IMR-90 (cell line): Measurements from ENCODE around the gene TPSD1. TPM values are rescaled to one million over a fixed set of nuclear protein-coding genes. Genes with fewer than 3 reads are reported as not detected.
A peak's percentile ranks its signal among the peaks of the same experiment; 100 is the strongest.

Experiments
- ATAC-seq: fragments of 200-7000 bp; cut with Tn5 transposase; 2 replicates; pipeline ENCODE4 v1.9.1; 2020; ENCODE audit warnings: low read depth, mild to moderate bottlenecking, moderate library complexity
- BruUV-seq: library from RNA; stranded (reverse); fragments of 400-500 nt; replicated peaks from 2 replicates; lab custom pipeline; 2021; lab: Mats Ljungman, UMichigan
- CTCF ChIA-PET: fragments of 300-600 bp; formaldehyde crosslinking; extraction: SDS; loops from one replicate; lab custom pipeline; 2021; ENCODE audit warnings: antibody characterized with exemption; lab: Yijun Ruan, JAX
- POLR2A ChIA-PET: fragments of 300-600 bp; sonication (Branson Sonifier 250); formaldehyde crosslinking; loops from one replicate; lab custom pipeline; 2022; ENCODE audit warnings: antibody characterized with exemption; ENCODE audit not compliant: unreplicated experiment; lab: Charles Lee
- DNase-seq: peaks from one replicate; pipeline ENCODE4 v3.0.0; 2013
- H2AFZ ChIP-seq: replicated peaks from 2 replicates; pipeline ENCODE3; 2013; ENCODE audit warnings: low read length, mild to moderate bottlenecking; ENCODE audit not compliant: poor library complexity
- H2AK5ac ChIP-seq: 2 replicates; pipeline ENCODE4 v1.6.1; 2013; ENCODE audit warnings: low read depth, low read length, inconsistent platforms
- H2AK9ac ChIP-seq: replicated peaks from 2 replicates; pipeline ENCODE3; 2013; ENCODE audit warnings: mild to moderate bottlenecking, low read depth, low read length, moderate library complexity; ENCODE audit not compliant: poor library complexity
- H2BK120ac ChIP-seq: 2 replicates; pipeline ENCODE4 v1.6.1; 2013; ENCODE audit warnings: low read depth, low read length, inconsistent platforms
- H2BK15ac ChIP-seq: 3 replicates; pipeline ENCODE4 v1.6.1; 2013; ENCODE audit warnings: low read depth, low read length, inconsistent platforms
- H2BK20ac ChIP-seq: 2 replicates; pipeline ENCODE4 v1.6.1; 2013; ENCODE audit warnings: low read depth, mild to moderate bottlenecking, inconsistent platforms, low read length, moderate library complexity
- H2BK5ac ChIP-seq: 2 replicates; pipeline ENCODE4 v1.6.1; 2013; ENCODE audit warnings: mild to moderate bottlenecking, low read depth, low read length, inconsistent platforms; ENCODE audit not compliant: poor library complexity, severe bottlenecking
- H3K14ac ChIP-seq: replicated peaks from 2 replicates; pipeline ENCODE4 v1.6.1; 2013; ENCODE audit warnings: low read depth, low read length, inconsistent platforms
- H3K18ac ChIP-seq: 2 replicates; pipeline ENCODE4 v1.6.1; 2013; ENCODE audit warnings: low read depth, low read length, control low read depth
- H3K23ac ChIP-seq: 2 replicates; pipeline ENCODE4 v1.6.1; 2013; ENCODE audit warnings: low read depth, low read length, inconsistent platforms
- H3K27ac ChIP-seq: 2 replicates; pipeline ENCODE4 v1.5.1; 2013; ENCODE audit warnings: mild to moderate bottlenecking, control low read depth, low read length; ENCODE audit not compliant: insufficient read depth
- H3K27me3 ChIP-seq: 2 replicates; pipeline ENCODE4 v1.6.1; 2013; ENCODE audit warnings: low read length; ENCODE audit not compliant: control insufficient read depth, insufficient read depth
- H3K36me3 ChIP-seq: 2 replicates; pipeline ENCODE4 v1.6.1; 2013; ENCODE audit warnings: low read length, mixed read lengths; ENCODE audit not compliant: control insufficient read depth, insufficient read depth
- H3K4ac ChIP-seq: 2 replicates; pipeline ENCODE4 v1.6.1; 2013; ENCODE audit warnings: low read depth, low read length, inconsistent platforms
- H3K4me1 ChIP-seq: 2 replicates; pipeline ENCODE4 v1.6.1; 2013; ENCODE audit warnings: low read length, mixed read lengths; ENCODE audit not compliant: control insufficient read depth, insufficient read depth
- H3K4me2 ChIP-seq: 2 replicates; pipeline ENCODE4 v1.6.1; 2013; ENCODE audit warnings: low read depth, mild to moderate bottlenecking, control low read depth, low read length, moderate library complexity
- H3K4me3 ChIP-seq: 2 replicates; pipeline ENCODE4 v1.5.1; 2013; ENCODE audit warnings: low read depth, mild to moderate bottlenecking, control low read depth, low read length, moderate library complexity; ENCODE audit not compliant: insufficient read depth
- H3K56ac ChIP-seq: 2 replicates; pipeline ENCODE4 v1.6.1; 2013; ENCODE audit warnings: low read length, inconsistent platforms; ENCODE audit not compliant: insufficient read depth; ENCODE audit errors: extremely low read depth
- H3K79me1 ChIP-seq, 2 experiments: 2 replicates each; pipeline ENCODE4 v1.6.1; 2013; ENCODE audit warnings: low read length in 2 of 2, inconsistent platforms in 1 of 2, low read depth in 1 of 2
- H3K9ac ChIP-seq: 2 replicates; pipeline ENCODE4 v1.6.1; 2013; ENCODE audit warnings: low read depth, low read length, control low read depth
- H3K9me1 ChIP-seq: 2 replicates; pipeline ENCODE4 v1.6.1; 2013; ENCODE audit warnings: low read length, inconsistent platforms; ENCODE audit not compliant: insufficient read depth
- H3K9me3 ChIP-seq: 2 replicates; pipeline ENCODE4 v1.6.1; 2013; ENCODE audit warnings: low read length; ENCODE audit not compliant: control insufficient read depth, insufficient read depth
- H4K20me1 ChIP-seq: 2 replicates; pipeline ENCODE4 v1.6.1; 2013; ENCODE audit warnings: low read length, inconsistent platforms; ENCODE audit not compliant: insufficient read depth
- H4K5ac ChIP-seq: 2 replicates; pipeline ENCODE4 v1.6.1; 2013; ENCODE audit warnings: mild to moderate bottlenecking, low read depth, low read length, control low read depth
- H4K8ac ChIP-seq, 2 experiments: 2 replicates each; pipeline ENCODE4 v1.6.1; 2013; ENCODE audit warnings: low read depth in 2 of 2, low read length in 2 of 2, control low read depth in 1 of 2, inconsistent platforms in 1 of 2
- H4K91ac ChIP-seq: 2 replicates; pipeline ENCODE4 v1.6.1; 2013; ENCODE audit warnings: low read depth, low read length, inconsistent platforms; ENCODE audit not compliant: insufficient read depth
- CEBPB ChIP-seq: IDR thresholded peaks from 2 replicates; pipeline ENCODE4 v1.6.1; 2012; ENCODE audit warnings: low read depth, low read length, improper control_type of control experiment
- MAZ ChIP-seq: IDR thresholded peaks from 2 replicates; pipeline ENCODE4 v1.6.1; 2012; ENCODE audit warnings: low read depth, mild to moderate bottlenecking, low read length, improper control_type of control experiment, moderate library complexity, borderline replicate concordance
- SMC3 ChIP-seq: fragments of 150-350 bp; IDR thresholded peaks from 2 replicates; pipeline ENCODE4 v1.6.1; 2016; ENCODE audit warnings: low read depth, mild to moderate bottlenecking, antibody characterized with exemption, low read length, moderate library complexity
- WGBS, 2 experiments: methylation state at CpG; one replicate each; pipeline versions ENCODE4 v1.1.5 to v1.1.7; 2013; ENCODE audit warnings: missing lambda C conversion rate in 2 of 2; ENCODE audit not compliant: insufficient read length in 1 of 2; ENCODE audit errors: extremely low coverage in 2 of 2; 5-methylcytosine and 5-hydroxymethylcytosine counted together
- dilution Hi-C: fragments of 300-500 bp; cut with HindIII; formaldehyde crosslinking; loops from one replicate; pipeline ENCODE4 v1.14.3; 2018; ENCODE audit warnings: low sequenced_read_pairs; ENCODE audit not compliant: unreplicated experiment
- in situ Hi-C: fragments of 300-500 bp; cut with MboI; formaldehyde crosslinking; loops from 3 replicates; pipeline ENCODE4 v1.14.3; 2019; ENCODE audit warnings: low sequenced_read_pairs, inconsistent platforms, mixed read lengths
- intact Hi-C: fragments of 100-400 bp; cut with micrococcal nuclease; formaldehyde crosslinking; loops from 2 replicates; pipeline ENCODE4 v1.10.0; 2022
- polyA plus RNA-seq, 3 experiments: library from polyadenylated mRNA; depleted of rRNA; stranded (reverse); fragments of >200 nt; gene quantifications; 2 replicates each; pipeline ENCODE4 v1.2.3, GENCODE V29; 2012; ENCODE audit warnings: low replicate concordance in 1 of 3
- total RNA-seq: library from RNA; depleted of rRNA; stranded (reverse); fragments of >200 nt; gene quantifications from 2 replicates; pipeline ENCODE4 v1.2.3, GENCODE V29; 2012

TPSD1 gene
- total and polyA plus RNA-seq, 2 of the 4 experiments (the other 2 are of a cell fraction): not detected

DNA sequence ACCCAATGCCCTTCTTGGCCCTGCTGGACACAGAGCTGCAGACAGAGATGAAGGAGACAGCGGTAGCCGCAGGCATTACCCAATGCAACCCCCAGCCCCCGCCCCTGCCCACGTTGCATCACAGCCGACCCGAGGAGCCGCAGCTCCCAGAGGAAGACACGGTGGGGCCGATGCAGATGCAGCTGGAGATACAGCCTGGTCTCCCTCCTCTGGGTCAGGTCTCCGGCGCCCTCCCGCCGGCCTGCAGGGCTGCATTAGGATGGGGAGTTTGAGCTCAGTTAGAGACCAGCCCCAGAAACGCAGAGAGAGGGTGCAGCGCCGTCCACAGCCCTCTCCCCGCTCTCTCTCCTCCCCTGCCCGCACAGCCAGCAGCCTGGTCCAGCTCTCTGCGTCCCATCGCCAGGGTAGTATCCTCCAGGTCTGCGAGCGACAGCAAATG, 34.2 kb downstream of the TPSD1 start:
- H3K56ac ChIP-seq: no peak overlapping the region
- no peaks in the 10 kb centered on the region; the same call in 1 of the 2 replicates for H3K4me1 ChIP-seq
- H2AK9ac ChIP-seq: no peak overlapping the region
- no peak overlapping the region for H2AK5ac ChIP-seq
- H4K8ac ChIP-seq: no peak overlapping the region
- H3K4me3 ChIP-seq: no peak overlapping the region
- intact Hi-C loops (no loop called here), dilution Hi-C loops (no loop called here), in situ Hi-C loops (no loop called here)
- H2BK120ac ChIP-seq: no peak overlapping the region
- WGBS, 2 experiments: 23% methylated on average over 8 of the region's 22 CpGs; no CpG with 5 or more reads in 1 of the 2 experiments
- ATAC-seq (peak; percentile 43; the same call in 1 of the 2 replicates), DNase-seq (no peak)
- peak overlapping the region; percentile 21 for H2AFZ ChIP-seq
- H3K79me1 ChIP-seq: no peaks in the 10 kb centered on the region
- ChIA-PET CTCF (interaction anchor here (0.5 kb wide), 1 partner anchor 443 kb away, joined by 3 read pairs; no protein-coding TSS in a partner anchor), POLR2A (no interaction called here)
- no peak overlapping the region; the same call in 1 of the 2 replicates for H3K4me2 ChIP-seq
- no peak overlapping the region for H3K9ac ChIP-seq
- no peaks in the 10 kb centered on the region for H3K36me3 ChIP-seq
- no peak overlapping the region for H3K18ac ChIP-seq
- no peak overlapping the region for H2BK20ac ChIP-seq
- H4K20me1 ChIP-seq: no peaks in the 10 kb centered on the region
- H3K27me3 ChIP-seq: peaks cover 61% of the 10 kb centered on the region
- no peak overlapping the region for H3K14ac ChIP-seq
- no peaks in the 10 kb centered on the region for H3K9me1 ChIP-seq
- H3K4ac ChIP-seq: no peak overlapping the region
- H2BK15ac ChIP-seq: no peak overlapping the region
- H3K23ac ChIP-seq: no peak overlapping the region
- no peak overlapping the region for H3K27ac ChIP-seq
- H4K91ac ChIP-seq: no peak overlapping the region
- H4K5ac ChIP-seq: no peak overlapping the region
- BruUV-seq: no TSS peak
- peak; percentile 59 for TF ChIP-seq CEBPB
- TF ChIP-seq MAZ: peak; percentile 13; the same call in 1 of the 2 replicates
- no peak for TF ChIP-seq SMC3
- no peaks in the 10 kb centered on the region for H3K9me3 ChIP-seq
- H2BK5ac ChIP-seq: no peak overlapping the region
